ENCODE results near the gene MAGEA4.

MAGEA4 gene

GRCh38 chrX:151935358-151935757, 22.7 kb downstream of the MAGEA4 start:
- no peak for DNase-seq

GRCh38 chrX:151938172-151938571, 25.5 kb downstream of the MAGEA4 start:
- DNase-seq, result no peak

GRCh38 chrX:151954730-151955129, 42.0 kb downstream of the MAGEA4 start:
- no peak for DNase-seq

GRCh38 chrX:151958101-151958500, 45.4 kb downstream of the MAGEA4 start:
- DNase-seq, result no peak

GRCh38 chrX:151962034-151962433, 49.3 kb downstream of the MAGEA4 start:
- DNase-seq, result no peak

GRCh38 chrX:151966236-151966635, 53.5 kb downstream of the MAGEA4 start:
- DNase-seq, result no peak

GRCh38 chrX:151970027-151970426, 57.3 kb downstream of the MAGEA4 start:
- no peak for DNase-seq

GRCh38 chrX:151970661-151971060, 58.0 kb downstream of the MAGEA4 start:
- peak; percentile 50 for DNase-seq

- DNase-seq, result no peak
Measured at GRCh38 chrX:151973060-151973661, 60.5 kb downstream of the MAGEA4 start.

- peak; percentile 47 for DNase-seq
Measured at GRCh38 chrX:151973851-151974335, 61.2 kb downstream of the MAGEA4 start.

Measured in right hindlimb (tissue), 1 donor.